Retinal pigment epithelial cell (primary cell): ENCODE measurements around the gene SFN.
"Not testable (repeated sequence)": the region's sequence is repeated elsewhere in the genome, so short reads cannot be mapped to it uniquely, and the experiment has no call there.

Source experiments
- DNase-seq: peaks from one replicate; pipeline ENCODE4 v3.0.0-alpha.2; 2010; ENCODE audit warnings: low read depth
- H3K4me3 ChIP-seq: 2 replicates; pipeline ENCODE4 v1.5.1; 2011; ENCODE audit warnings: mild to moderate bottlenecking, low read length, control low read depth, moderate library complexity
- TF ChIP-seq, protein P1 (sequence below): conservative IDR thresholded peaks from 2 replicates; pipeline ENCODE4 v1.5.1; 2011; ENCODE audit warnings: low read depth, low read length, control low read depth, inconsistent platforms

The SFN gene

DNA sequence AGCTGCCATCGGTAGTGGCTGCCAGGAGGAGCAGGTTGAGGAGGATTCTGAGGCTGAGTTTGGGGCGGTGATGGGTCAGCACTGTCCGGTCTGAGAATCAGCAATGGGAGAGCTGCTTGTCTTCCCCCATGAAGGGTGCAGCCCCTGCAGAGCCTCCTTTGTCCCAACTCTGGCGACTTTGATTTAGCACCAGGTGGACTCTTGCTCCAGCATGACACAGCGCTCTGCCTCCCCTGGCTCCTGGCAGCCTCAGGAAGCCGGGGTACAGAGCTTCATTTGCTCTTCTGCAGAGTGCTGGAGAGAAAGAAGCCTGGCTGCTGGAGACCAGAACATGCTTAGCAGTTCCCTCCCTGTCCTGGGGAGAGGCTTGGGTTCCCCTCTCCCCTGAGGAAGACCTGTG, 23.2 kb upstream of the SFN start:
- TF ChIP-seq, protein P1, sequence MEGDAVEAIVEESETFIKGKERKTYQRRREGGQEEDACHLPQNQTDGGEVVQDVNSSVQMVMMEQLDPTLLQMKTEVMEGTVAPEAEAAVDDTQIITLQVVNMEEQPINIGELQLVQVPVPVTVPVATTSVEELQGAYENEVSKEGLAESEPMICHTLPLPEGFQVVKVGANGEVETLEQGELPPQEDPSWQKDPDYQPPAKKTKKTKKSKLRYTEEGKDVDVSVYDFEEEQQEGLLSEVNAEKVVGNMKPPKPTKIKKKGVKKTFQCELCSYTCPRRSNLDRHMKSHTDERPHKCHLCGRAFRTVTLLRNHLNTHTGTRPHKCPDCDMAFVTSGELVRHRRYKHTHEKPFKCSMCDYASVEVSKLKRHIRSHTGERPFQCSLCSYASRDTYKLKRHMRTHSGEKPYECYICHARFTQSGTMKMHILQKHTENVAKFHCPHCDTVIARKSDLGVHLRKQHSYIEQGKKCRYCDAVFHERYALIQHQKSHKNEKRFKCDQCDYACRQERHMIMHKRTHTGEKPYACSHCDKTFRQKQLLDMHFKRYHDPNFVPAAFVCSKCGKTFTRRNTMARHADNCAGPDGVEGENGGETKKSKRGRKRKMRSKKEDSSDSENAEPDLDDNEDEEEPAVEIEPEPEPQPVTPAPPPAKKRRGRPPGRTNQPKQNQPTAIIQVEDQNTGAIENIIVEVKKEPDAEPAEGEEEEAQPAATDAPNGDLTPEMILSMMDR = no peak
- DNase-seq = no peak
- no peak overlapping the region for H3K4me3 ChIP-seq

DNA sequence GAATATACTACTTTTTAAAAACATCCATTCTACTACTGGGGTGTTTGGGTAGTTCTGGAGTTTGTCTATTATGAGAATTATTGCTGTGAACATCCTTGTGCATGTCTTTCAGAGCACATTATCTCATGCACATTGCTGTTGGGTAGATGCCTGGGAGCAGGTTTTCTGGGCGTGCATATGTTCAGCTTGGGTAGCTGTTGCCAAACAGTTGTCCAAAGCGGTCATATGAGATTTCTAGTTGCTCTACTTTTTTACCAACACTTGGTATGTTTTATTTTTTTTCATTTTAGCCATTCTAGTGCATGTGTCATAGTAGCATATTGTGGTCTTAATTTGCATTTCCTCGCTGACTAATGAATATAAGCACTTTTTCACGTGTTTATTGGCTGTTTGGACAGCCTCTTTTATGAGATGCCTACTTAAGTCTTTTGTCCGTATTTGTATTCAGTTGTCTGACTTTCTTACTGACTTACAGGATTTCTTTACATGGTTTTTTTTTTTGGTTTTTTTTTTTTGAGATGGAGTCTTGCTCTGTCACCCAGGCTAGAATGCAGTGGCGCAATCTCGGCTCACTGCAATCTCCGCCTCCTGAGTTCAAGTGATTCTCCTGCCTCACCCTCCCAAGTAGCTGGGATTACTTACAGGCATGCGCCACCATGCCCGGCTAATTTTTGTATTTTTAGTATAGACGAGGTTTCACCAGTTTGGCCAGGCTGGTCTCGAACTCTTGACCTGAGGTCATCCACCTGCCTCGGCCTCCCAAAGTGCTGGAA, 18.3 kb upstream of the SFN start:
- H3K4me3 ChIP-seq = no peak overlapping the region
- no peak for DNase-seq
- TF ChIP-seq, protein P1 = no peak

DNA sequence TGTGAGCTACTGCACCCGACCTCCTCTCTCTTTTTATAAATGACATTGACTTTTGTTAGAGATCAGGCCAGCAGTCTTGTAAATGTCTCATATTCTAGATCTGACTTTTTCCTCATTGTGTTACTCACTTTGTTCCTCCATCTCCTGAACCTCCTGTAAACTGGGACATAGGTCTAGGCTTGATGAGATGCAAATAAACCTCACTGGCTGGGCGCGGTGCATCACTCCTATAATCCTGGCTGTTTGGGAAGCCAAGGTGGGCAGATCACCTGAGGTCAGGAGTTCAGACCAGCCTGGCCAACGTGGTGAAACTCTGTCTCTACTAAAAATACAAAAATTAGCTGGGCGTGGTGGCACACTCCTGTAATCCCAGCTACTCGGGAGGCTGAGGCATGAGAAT, 15.1 kb upstream of the SFN start:
- DNase-seq, H3K4me3 ChIP-seq: not testable (repeated sequence)

DNA sequence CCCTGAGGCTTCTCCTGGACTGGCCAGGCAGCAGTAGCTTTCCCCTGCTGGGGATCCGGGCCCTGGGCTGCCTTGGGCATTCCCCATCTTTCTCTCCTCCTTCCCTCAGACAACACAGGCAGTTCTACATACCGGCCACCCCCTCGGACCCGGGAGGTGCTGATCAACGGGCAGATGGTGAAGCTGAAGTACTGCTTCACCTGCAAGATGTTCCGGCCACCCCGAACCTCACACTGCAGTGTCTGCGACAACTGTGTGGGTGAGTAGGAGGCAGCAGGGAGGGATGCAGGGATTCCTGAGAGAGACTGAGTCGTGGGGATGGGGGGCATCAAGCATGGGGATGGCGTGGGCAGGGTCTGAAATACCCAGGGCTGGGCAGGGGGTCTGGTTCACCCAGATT, 14.4 kb upstream of the SFN start:
- no peak overlapping the region for H3K4me3 ChIP-seq
- DNase-seq = no peak

DNA sequence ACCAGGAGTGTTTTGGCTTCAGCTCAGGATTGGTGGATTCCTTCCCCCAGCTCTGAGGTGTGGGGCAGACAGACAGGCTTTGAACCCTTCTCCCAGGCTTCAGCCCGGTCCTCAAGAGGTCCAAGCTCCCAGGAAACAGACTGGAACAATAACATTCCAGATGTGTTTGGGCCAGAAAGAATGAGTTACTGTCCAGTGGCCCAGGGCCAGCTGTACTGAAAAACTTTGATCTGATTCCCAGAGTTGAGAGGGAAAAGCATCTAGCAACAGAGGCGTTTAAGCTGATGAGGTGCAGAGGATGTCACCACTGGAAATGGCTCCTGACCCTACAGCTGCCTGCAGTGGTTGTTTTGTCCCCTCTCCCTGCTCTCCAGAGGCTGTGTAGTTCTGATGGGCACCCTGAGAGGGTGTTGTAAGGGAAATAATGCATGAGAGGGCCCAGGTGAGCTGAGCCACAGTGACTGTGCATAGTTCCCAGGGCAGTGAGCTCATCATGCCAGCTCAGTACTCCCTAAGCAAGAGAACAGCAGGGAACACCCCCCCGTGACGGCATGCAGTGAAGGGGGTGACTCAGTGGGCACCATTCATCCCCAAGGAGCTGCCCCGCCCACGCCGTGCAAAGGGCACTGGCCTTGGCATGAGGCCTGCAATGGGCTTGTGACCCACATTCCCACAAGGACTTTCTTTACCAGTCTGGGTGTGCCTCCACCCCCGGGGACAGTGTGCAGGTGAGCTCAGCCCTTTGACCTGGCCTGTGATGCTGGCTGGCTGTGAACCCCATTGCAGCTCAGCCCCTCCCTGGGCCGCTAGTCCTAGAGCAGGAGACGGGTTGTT, 13.8 kb upstream of the SFN start:
- peak; percentile 84 for DNase-seq
- TF ChIP-seq, protein P1 = no peak
- H3K4me3 ChIP-seq = no peak overlapping the region

More for the DNA sequence above, 14.4 kb upstream of the SFN start:
- TF ChIP-seq, protein P1 = no peak

DNA sequence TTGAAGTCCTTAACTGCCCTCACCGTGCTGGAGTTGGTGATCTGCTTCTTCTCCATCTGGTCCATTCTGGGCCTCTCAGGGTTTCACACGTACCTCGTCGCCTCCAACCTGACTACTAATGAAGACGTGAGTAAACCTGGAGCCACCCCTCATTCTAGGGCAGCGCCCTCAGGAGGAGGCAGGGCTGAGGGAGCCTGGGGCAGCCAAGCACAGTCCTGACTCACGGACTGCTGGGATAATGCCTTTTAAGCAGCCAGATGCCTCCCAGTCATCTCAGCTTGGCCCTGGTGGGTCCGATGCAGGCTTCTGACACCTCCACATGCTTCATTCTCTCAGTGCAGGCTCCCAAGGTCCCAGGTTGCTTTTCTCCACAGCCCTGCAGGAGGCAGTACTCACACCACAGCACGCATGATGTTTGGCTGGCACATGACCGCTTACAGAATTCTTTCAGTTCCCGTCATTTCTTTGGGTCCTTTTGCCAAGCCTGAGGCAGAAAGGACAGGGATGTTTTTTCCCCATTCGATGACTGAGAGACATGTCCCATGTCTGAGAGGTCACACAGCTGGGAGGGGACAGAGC, 11.8 kb upstream of the SFN start:
- no peak overlapping the region for H3K4me3 ChIP-seq
- no peak for DNase-seq
- TF ChIP-seq, protein P1 = peak; percentile 31

DNA sequence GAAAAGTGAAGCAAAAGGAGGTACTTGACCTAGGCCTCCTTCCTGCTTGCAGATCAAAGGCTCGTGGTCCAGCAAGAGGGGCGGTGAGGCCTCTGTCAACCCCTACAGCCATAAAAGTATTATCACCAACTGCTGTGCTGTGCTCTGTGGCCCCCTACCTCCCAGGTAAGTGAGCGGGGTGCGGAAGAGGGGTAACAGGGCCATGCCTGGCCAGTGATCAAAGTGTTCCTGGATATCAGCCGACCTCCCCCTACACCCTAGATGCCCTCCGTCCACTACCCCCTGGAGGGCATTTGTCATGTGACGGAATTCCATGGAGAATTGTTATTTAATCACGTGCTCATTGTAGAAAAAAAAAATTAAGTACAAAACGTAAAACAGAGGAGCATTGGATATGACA, 10.2 kb upstream of the SFN start:
- TF ChIP-seq, protein P1 = no peak
- DNase-seq = no peak
- H3K4me3 ChIP-seq = no peak overlapping the region
